ENCODE data around the gene EXT2.

Gene EXT2

GRCh38 chr11:44207292-44207691, 111.8 kb downstream of the EXT2 start:
- DNase-seq: no peak

DNA sequence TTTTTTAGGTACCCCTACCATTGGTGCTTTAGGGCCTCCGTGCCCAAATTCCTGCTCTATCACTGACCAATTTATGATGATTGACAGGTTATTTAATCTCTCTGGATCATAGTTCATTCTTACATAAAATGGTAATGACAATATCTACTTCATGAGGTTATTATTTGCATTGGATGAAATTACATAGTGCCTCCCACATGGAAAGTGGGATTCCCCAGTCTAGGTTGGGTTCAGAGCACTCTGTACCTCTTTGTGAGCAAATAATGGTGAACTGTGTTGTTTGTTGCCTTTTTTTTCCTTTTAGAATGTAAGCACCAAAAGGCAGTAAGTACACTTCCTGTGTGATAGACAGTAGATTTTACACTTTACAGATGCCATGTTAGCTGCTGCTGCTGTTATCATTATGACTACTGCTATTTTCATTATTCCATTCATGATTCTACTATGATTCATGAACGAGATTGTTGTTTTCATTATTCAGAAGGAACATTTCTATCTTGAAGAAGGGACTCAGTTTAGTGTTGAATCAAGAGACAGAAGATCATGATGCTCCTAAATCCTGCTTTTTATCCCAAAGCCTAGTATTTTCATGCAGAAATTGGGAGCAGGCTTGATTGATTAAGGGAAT, 113.6 kb downstream of the EXT2 start:
- DNase-seq: no peak

DNA sequence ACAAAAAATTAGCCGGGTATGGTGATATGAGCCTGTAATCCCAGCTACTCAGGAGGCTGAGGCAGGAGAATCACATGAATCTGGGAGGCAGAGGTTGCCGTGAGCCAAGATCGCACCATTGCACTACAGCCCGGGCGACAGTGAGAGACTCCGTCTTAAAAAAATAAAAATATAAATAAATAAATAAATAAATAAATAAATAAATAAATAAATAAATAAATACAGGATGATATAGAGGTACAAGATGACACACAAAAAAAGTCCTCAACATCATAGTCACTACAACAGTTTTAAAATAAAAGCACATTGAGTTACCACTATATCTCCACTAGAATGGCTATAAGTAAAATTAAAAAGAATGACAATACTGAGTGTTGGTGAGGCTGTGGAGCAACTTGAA, 116.7 kb downstream of the EXT2 start:
- no peak for DNase-seq

DNA sequence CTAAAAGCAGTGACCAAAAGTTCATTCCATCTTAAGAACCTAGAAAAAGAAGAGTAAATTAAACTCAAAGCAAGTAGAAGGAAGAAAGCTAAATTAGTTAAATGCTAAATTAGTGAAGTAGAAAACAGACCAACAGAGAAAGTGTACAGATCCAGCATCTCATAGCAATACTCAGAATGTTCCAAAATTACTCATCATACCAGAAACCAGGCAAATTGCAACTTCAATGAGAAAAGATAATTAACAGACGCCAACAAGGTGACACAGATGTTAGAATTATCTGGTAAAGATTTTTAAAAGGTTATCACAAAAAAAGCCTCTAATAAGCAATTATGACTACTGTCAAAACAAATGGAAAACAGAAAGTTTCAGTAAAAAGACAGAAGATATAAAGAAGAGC, 117.7 kb downstream of the EXT2 start:
- DNase-seq: no peak

DNA sequence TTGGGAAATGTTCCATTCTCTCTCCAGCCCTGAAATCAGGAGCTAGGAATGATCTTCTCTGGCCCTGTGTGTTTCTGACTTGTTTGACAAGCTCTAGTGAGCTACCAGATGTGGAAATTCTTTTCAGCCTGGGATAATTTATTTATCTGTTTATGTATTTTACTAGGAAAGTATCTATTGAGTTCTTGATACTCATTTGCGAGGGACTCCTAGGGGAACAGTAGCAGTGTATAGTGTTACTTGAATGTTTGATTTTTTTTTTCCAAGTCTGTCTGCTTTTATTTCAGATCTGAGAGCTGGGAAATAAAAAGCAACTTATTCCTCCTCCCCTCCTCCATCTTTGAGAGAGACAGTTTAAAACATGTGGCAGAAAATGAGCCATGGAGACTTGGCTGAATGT, 122.0 kb downstream of the EXT2 start:
- DNase-seq: no peak

GRCh38 chr11:44219830-44220796, 124.6 kb downstream of the EXT2 start:
- DNase-seq: no peak

GRCh38 chr11:44221456-44221855, 126.0 kb downstream of the EXT2 start:
- no peak for DNase-seq

DNA sequence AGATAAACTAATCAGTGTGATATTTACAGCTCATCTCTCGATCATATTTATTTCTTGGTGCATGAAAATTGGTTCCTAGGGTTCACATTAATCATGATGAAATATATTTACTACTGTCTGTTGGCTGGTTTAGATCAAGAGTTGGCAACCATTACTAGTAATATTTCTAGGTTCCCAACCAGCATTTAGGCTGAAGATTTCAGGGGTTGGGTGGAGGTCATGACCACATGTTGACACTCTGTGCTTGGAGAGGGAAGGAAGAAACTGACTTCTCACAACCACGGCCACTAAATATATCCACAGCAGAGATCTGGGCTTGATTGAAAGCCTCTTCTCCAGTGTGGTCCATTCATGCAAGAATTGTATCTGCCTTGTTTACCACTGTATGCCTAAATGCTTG, 126.5 kb downstream of the EXT2 start:
- DNase-seq: no peak

GRCh38 chr11:44223238-44223637, 127.8 kb downstream of the EXT2 start:
- DNase-seq: no peak

GRCh38 chr11:44224867-44225501, 129.5 kb downstream of the EXT2 start:
- DNase-seq: no peak

GRCh38 chr11:44226490-44226889, 131.0 kb downstream of the EXT2 start:
- DNase-seq: no peak

DNA sequence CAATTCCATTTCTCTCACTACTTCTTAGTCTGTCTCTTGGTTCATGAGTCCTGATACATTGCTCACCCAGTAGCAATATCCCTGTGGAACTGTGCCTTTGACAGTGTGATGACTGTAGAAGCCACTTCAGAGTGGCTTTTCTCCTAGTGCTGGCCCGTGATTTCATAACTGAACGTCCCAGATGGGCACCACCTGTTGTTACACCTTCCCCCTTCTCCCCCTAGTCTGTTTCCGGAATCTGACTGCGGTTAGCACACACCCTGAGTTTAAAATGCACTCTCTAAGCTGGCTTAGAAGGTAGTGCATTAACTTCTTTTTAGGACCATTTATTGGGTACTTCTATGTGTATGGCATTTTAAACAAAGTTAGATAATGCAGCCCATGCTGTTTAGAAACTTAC, 131.5 kb downstream of the EXT2 start:
- DNase-seq: no peak

DNA sequence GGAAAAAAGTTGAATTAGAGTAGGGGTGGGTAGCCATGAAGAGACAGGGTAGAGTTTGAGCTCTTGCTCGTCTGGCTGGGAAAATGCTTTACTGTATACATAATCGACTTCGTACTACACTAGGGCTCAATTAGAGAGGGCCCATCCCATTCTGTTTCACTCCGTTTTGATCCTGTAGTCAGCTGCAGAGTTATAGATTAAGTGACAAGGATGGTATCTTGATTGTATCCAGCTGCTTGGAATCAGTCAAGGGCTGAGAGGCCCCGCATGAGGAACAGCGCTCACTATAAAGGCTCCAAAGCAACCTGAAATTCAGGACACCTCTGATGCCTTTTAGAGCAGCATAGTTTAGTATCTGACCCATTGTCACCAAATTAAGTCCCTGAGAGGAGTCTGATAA, 132.9 kb downstream of the EXT2 start:
- DNase-seq: no peak

GRCh38 chr11:44229098-44229497, 133.6 kb downstream of the EXT2 start:
- DNase-seq: no peak

GRCh38 chr11:44229624-44230023, 134.1 kb downstream of the EXT2 start:
- no peak for DNase-seq

- DNase-seq: no peak
Observed at GRCh38 chr11:44235765-44236201, 140.3 kb downstream of the EXT2 start.

DNA sequence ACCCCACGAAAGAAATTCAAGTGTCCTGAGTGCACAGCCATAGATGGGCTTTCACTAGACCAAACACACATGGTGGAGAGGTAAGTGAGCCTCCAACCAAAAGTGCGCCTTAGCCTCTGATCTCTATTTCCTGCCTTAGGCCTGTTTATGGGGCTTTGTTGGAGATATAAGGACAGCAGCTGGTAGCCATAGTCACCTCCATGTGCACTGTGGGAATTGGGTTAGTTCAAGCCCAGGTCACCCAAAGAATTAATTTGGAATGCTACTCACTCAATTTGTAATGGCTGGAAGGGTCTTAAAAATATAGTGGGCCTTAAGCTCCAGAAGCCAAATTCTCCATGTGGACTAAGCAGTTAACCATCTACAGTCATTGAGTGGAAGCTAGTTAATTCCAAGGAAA, 140.8 kb downstream of the EXT2 start:
- no peak for DNase-seq

GRCh38 chr11:44237156-44237555, 141.7 kb downstream of the EXT2 start:
- DNase-seq: no peak

DNA sequence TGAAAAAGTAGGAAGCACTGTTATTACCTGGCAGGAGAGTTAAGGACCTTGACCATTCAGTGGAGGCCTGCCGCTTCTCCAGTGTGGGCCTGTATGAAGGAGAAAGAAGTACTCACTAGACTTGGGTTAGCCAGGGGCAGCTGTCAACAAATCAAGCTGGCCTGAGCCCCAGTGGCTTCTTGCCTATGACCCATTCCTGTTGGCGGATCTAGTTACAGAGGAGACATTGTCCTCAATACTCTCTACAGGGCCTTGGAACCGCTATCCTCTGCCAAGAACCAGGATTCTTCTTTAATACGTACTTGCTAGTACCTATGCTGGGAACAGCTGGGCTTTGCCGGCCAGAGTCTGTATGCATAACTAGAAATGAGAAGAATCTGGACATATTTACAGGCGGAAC, 146.4 kb downstream of the EXT2 start:
- DNase-seq: no peak

GRCh38 chr11:44243086-44243485, 147.6 kb downstream of the EXT2 start:
- no peak for DNase-seq

DNA sequence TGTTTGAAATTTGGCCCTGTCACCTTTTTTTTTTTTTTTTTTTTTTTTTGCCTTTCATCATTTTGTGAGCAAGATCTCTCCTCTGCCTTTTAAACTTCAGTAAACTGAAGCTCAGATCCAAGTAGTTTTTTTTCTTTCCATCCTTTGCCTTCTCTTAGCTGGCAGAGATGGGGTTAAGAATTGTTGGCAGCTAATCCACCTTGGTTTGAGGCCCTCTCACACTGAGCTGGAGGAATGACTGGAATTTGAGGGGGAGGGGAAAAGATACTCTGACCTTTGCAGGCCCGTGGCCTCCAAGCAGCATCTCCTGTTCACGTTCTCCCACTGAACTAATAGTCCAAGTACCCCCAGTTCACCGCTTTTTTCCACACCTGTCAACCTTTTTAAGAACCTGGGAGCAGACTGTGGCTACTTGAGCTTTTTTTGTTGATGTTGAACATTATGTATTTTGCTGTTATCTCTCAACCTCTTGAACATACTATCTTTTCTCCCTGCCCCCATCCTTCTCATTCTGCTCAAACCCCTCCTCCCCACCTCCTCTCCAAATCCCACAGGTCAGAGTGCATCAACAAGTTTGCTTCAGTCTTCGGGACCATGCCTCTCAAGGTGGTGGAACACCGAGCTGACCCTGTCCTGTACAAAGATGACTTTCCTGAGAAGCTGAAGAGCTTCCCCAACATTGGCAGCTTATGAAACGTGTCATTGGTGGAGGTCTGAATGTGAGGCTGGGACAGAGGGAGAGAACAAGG, 148.3 kb downstream of the EXT2 start:
- no peak for DNase-seq

DNA sequence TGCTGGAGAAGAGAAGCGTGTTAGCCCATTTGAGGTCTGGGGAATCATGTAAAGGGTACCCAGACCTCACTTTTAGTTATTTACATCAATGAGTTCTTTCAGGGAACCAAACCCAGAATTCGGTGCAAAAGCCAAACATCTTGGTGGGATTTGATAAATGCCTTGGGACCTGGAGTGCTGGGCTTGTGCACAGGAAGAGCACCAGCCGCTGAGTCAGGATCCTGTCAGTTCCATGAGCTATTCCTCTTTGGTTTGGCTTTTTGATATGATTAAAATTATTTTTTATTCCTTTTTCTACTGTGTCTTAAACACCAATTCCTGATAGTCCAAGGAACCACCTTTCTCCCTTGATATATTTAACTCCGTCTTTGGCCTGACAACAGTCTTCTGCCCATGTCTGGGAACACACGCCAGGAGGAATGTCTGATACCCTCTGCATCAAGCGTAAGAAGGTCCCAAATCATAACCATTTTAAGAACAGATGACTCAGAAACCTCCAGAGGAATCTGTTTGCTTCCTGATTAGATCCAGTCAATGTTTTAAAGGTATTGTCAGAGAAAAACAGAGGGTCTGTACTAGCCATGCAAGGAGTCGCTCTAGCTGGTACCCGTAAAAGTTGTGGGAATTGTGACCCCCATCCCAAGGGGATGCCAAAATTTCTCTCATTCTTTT, 149.3 kb downstream of the EXT2 start:
- DNase-seq: no peak

DNA sequence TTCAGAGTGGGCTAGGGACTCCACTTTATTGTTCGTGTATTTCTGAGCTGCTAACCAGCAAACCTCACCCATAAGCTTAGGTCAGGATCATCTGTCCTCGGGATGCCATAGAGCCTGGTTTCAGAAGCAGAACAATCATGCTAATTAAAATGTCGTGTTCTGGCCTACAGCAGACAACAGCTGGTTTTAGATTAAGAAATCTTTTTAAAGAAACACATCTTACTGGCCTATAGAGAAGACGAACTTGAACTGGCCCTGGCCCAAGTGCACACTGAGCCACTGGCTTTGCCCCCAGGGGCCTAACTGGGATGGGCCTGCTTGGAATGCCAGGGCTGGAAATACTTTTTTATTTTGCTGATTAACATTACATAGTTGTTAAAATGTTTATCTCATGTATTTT, 151.2 kb downstream of the EXT2 start:
- no peak for DNase-seq

Data from activated naive CD4-positive, alpha-beta T cell (primary cell).